ENCODE data around the gene CNP.

The CNP gene

GRCh38 chr17:41942626-41943373 is 23.8 kb upstream of the CNP start:
- DNase-seq (ENCODE audit: low spot score): no peak

- no peak for DNase-seq (ENCODE audit: low spot score)
Measured at GRCh38 chr17:41943492-41943891, 23.1 kb upstream of the CNP start.

- DNase-seq (ENCODE audit: low spot score): no peak
Measured at GRCh38 chr17:41944943-41945342, 21.7 kb upstream of the CNP start.

- no peak for DNase-seq (ENCODE audit: low spot score)
Measured at GRCh38 chr17:41948762-41949460, 17.7 kb upstream of the CNP start.

- no peak for DNase-seq (ENCODE audit: low spot score)
Measured at GRCh38 chr17:41956522-41956921, 10.1 kb upstream of the CNP start.

- no peak for DNase-seq (ENCODE audit: low spot score)
Measured at GRCh38 chr17:41957031-41957868, 9.3 kb upstream of the CNP start.

GRCh38 chr17:41957869-41958439 is 8.6 kb upstream of the CNP start:
- DNase-seq (ENCODE audit: low spot score): no peak

GRCh38 chr17:41959030-41959335 is 7.6 kb upstream of the CNP start:
- no peak for DNase-seq (ENCODE audit: low spot score)

GRCh38 chr17:41959336-41960095 is 7.1 kb upstream of the CNP start:
- DNase-seq (ENCODE audit: low spot score): no peak

GRCh38 chr17:41962111-41962510 is 4.5 kb upstream of the CNP start:
- no peak for DNase-seq (ENCODE audit: low spot score)

GRCh38 chr17:41962768-41963434 is 3.7 kb upstream of the CNP start:
- peak; percentile 65 for DNase-seq (ENCODE audit: low spot score)

GRCh38 chr17:41965694-41966462 is 717 bp upstream of the CNP start:
- peak; percentile 39 for DNase-seq (ENCODE audit: low spot score)

- peak; percentile 47 for DNase-seq (ENCODE audit: low spot score)
Measured at GRCh38 chr17:41967141-41967920, 736 bp downstream of the CNP start.

- no peak for DNase-seq (ENCODE audit: low spot score)
Measured at GRCh38 chr17:41967921-41968578, 1.5 kb downstream of the CNP start.

- no peak for DNase-seq (ENCODE audit: low spot score)
Measured at GRCh38 chr17:41968676-41969075, 2.1 kb downstream of the CNP start.

GRCh38 chr17:41970901-41971331 is 4.3 kb downstream of the CNP start:
- DNase-seq (ENCODE audit: low spot score): no peak

- no peak for DNase-seq (ENCODE audit: low spot score)
Measured at GRCh38 chr17:41971721-41972523, 5.3 kb downstream of the CNP start.
